ENCODE measurements around the gene SIGLEC7. TPM values are rescaled to one million over a fixed set of nuclear protein-coding genes. Genes with fewer than 3 reads are reported as not detected.

SIGLEC7 gene
- polyA plus RNA-seq (ENCODE audit: insufficient read length in 4 of 4), result under 1 TPM; 0.32 to 0.62 (median 0.43) TPM

DNA sequence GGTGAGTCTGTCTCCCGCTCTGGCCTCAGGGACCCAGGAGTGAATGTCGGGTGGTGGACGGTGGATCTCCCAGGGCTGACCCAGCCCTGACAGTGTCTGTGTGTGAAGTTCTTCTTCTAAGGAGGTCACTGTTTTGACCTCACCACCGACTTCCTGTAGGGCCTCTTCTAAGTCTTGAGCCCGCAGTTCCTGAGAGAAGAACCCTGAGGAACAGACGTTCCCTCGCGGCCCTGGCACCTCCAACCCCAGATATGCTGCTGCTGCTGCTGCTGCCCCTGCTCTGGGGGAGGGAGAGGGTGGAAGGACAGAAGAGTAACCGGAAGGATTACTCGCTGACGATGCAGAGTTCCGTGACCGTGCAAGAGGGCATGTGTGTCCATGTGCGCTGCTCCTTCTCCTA lies at the start of gene SIGLEC7:
SIGLEC7 (plus strand) TSS at position 183 of the 400 bp plus-strand sequence; CDS start at position 252, 69 bp downstream.
- no peak for DNase-seq (ENCODE audit: low read depth in 4 of 4, low spot score in 3 of 4)

DNA sequence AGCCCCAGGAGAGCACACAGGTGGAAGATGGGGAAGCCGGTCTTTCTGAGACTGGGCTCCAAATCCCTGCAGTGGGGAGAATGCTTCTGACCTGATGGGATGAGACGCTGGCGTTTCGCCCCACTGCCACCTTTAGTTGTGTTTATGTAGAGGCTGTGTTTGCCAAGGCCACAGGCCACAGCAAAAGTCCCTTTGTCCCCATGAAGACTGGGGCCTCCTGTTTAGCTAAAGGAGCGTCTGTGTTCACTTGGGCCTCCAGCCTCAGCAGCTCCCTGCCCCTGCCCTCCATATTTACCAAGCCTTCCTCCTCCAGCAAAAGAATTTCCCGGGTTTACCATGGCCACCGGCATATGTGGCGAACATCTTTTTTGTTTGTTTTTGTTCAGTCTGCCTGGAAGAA lies 49.0 kb upstream of the SIGLEC7 start:
- no peak for DNase-seq (ENCODE audit: low read depth in 4 of 4, low spot score in 3 of 4)

DNA sequence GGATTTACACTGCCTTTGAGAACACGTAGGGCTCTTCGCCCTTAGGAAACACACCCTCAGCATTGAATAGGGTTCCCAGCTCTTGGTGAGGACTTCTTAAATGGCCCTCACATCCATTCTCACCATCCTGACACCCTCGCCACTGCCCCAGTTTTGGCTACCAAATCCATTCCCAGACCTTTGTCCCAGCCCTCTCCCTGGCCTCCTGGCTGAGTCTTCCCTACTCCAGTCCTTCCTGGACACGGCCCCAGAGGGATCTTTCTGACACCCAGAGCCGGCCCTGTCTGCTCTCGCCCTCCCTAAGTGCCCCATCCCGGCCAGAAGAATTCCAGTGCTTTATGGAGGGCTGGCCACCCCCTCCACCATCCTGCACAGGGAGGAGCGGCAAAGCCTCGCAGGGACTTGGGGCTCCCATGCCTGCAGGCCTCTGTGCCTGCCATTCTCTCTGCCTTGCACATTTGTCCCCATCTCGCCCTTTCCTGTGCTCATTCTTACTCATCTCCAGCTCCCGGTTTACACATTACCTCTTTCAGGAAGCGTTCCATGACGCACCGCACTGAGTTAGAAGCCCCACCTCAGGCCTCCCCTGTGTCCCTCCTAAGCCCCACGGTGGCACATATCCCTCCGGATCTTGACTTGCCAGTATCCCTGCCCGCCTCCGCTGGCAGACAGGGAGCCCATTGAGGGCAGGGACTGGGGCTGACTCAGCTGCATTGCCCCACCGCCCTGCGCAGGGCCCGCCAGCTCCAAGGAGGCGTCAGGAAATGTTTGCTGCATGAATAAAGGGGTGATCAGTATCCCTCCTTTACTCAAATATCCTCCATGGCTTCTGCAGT lies 48.4 kb upstream of the SIGLEC7 start:
- DNase-seq (ENCODE audit: low read depth in 4 of 4, low spot score in 3 of 4), result no peak

DNA sequence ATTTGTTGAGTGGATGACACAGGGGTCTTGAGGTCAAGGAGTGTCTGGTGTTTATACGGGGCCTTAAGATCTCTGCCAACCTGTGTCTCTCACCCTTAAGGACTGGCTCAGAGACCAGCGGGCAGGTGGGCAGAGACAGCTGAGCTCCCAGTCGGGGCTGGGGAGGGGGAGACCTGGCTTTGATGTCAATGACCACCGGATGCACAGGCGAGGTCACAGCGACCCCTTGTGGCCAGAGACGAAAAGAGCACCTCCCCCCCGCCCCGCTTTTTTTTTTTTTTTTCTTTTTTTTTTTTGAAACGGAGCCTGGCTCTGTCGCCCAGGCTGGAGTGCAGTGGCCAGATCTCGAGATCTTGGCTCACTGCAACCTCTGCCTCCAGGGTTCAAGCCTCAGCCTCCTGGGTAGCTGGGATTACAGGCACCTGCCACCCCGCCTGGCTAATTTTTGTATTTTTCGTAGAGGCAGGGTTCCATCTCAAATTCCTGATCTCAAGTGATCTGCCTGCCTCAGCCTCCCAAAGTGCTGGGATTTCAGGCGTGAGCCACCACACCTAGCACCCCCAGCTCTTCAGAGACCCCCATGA lies 47.3 kb upstream of the SIGLEC7 start:
- DNase-seq (ENCODE audit: low read depth in 4 of 4, low spot score in 3 of 4), result peak in 1 of 4 donors; percentile 23

DNA sequence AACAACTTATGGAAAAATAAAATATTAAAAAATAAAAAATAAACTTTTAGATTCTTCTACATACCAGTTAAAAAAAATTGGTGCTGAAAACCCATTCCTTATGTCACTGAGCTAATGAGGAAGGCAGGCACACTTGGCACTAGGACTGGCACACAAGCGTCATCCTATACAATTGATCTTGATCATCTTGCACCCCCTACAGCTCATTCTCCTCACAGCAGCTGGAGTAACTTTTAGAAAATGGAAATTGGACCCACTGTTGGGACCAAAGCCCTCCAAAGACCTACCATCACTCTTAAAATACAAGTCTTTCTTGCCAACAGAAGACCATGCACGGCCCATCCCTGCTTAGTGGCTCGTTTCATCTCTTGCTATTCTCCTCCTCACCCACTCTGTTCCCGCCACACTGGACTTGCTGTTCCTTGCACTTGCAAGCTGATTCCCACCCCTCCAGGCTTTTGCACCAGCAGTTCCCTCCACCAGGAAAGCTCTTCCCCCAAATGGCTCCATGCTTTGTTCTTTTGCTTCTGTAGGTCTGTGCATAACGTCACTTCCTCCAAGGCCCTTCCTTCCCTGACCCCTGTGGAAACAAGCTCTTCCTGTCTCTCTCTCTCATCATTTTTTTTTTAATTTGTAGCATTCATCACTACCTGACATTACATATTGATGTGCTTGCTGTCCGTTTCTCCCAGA lies 45.5 kb upstream of the SIGLEC7 start:
- no peak for DNase-seq (ENCODE audit: low read depth in 4 of 4, low spot score in 3 of 4)

DNA sequence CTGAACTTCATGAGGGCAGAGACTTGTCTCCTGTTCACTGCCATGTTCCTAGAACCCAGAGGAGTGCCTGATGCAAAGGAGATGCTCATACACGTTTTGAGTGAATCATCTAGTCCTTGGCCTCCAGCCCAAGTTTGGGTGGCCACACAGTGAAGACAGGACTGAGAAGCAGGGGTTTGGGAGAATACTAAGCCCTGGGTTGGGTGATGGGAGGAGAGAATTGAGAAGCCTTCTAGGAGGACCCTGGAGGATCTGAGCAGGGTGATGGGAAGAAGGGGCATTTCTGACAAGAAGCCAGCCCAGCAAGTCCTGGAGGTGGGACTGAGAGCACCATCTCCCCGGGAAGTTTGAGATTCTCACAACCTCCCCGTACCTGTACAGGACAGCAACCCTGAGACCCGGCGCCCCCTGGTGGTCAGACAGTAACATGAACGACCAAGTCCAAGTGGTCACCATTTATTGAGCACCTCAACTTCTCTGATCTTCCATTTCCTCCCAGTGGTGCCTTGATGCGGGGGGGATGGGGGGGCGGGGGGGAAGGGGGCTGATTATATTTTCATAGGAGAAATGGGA lies 44.8 kb upstream of the SIGLEC7 start:
- DNase-seq (ENCODE audit: low read depth in 4 of 4, low spot score in 3 of 4), result no peak

DNA sequence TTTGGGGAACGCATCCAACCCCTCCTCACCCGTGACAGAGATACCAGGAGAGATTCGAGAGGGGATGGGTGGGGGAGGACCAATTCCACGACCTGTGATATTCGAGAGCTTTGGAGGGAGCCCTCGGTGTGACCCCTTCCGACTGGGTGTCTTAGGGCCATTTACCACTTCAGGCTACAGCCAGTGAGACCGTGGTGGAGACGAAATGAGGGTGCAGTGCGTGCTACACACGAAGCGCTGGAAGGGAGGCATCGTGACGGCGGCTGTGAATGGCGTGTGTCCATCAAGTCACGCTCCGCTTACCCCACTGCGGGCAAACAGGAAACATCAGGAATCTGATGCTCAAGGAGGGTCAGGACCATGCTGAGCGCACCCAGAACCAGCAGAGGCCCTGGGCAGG lies 44.3 kb upstream of the SIGLEC7 start:
- no peak for DNase-seq (ENCODE audit: low read depth in 4 of 4, low spot score in 3 of 4)

DNA sequence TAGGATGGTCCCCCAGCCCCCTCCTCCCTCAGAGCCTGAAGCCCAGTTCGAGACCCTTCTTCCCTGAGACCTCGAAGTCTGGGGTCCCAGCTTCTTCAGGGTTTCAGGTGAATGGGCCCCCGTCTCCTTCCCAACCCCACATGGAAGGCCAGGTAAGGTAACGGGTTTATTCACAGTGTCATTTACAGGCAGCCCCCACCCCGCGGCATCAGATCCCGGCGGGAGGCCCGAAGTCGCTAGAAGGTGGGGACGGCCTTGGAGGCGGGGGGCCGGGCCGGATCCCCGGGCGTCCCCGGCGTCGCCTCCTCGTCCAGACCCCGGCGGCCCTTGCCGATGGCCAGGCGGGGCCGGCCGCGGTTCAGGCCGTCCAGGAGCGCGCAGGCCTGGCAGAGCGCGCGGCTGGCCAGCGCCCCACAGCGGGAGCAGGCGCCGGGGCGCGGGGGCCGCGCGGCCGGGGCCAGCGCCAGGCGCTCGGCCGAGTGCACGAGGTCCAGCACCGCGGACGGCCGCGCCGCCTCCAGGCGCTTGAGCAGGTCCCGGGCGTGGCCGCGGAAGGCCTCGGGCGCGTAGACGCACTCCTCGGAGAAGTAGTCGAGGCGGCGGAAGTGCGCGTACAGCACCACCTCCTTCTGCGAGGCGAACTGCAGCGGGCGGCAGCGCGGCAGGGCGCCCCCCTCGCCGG lies 43.6 kb upstream of the SIGLEC7 start:
- peak in 2 of 4 donors; percentile 38 to 40 for DNase-seq (ENCODE audit: low read depth in 4 of 4, low spot score in 3 of 4)

DNA sequence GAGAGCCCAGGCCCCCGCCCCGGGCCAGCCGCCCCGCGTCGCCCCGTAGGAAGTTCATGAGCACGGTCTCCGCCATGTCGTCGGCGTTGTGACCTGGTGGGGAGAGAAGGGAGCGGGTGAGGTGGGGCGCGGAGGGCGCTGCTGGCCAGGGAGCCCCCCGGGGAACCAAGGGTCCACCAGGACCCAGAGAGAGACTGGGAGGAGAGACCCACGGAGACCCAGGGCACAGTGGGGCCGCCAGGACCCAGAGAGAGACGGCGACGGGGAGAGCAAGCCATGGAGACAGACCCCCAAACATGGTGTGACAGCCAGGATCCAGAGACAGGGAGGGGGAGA lies 43.1 kb upstream of the SIGLEC7 start:
- DNase-seq (ENCODE audit: low read depth in 4 of 4, low spot score in 3 of 4), result no peak

DNA sequence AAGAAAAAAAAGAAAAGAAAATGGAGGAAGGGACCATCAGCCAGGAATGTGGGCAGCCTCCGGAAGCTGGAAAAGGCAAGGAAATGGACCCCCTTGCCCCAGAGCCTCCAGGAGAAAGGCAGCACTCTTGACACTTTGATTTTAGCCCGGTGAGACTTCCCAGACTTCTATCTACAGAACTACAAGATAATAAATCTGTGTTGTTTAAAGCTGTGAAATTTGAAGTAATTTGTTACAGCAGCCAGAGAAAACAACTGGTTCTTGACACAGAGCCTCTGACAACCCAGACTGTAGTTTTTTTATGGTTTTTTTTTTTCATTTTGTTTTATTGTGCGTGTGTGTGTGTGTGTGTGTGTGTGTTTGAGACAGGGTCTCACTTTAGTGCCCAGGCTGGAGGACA lies 41.5 kb upstream of the SIGLEC7 start:
- no peak for DNase-seq (ENCODE audit: low read depth in 4 of 4, low spot score in 3 of 4)

DNA sequence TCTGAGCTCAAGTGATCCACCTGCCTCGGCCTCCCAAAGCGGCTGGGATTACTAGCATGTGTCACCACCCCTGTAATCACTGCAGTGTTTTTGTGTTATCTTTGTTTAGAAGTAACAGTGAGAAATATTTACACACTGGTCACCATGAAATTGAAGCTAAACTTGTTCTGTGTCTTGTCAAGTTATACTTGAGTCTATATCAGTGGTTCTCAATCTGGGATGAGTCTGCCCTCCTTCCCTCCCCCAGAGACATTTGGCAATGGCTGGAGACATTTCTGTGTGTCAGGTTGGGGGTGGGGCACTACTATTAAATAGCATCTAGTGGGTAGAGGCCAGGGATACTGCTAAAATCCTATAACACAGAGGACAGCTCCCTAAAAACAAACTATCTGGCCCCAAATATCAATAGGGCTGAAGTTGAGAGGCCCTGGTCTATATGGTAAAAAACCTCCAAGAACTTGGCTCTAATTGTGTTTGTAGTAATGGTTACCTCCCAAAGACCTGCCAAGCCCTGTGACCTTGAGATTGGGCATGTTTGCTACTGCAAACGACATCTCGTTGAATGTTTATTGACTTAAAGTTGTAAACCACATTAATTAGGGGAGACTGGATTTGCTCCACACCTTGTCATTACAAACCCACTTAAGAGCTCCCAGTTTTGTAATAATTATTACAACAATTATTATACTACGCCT lies 40.8 kb upstream of the SIGLEC7 start:
- DNase-seq (ENCODE audit: low read depth in 4 of 4, low spot score in 3 of 4), result no peak

DNA sequence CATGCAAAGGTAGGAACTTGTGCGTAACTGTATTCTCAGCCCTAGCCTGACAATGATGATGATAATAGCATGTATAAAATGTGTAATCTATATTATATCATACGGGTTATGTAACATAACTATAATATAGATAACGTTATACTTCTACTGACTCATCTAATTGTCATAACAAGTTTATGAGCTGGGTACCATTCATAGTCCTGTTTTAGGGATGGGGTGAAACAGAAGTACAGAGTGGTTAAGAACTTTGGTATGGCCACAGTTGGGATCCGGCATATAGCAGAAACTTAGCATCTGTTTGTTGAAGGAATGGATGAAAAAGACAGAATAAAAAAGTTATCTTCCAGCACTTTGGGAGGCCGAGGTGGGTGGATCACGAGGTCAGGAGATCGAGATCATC lies 39.1 kb upstream of the SIGLEC7 start:
- no peak for DNase-seq (ENCODE audit: low read depth in 4 of 4, low spot score in 3 of 4)

DNA sequence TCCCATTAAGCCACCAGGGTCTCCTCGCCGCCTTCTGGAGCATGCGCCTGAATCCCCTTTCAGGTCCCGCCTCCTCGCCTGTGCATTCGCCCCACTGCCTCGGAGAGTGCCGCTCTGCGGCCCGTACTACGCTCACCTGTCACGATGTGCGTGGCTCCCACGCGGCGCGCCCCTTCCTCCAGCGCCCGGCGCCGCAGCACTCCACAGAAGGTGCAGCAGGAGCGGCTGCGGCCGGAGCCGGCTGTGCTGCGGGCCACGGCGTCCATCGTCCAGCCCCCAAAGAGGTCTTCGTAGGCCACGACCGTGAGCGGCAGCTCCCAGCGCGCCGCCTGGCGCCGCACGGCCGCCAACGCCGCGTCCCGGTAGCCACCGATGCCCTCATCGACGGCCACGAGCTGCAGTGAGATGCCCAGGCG lies 38.2 kb upstream of the SIGLEC7 start:
- DNase-seq (ENCODE audit: low read depth in 4 of 4, low spot score in 3 of 4), result no peak

DNA sequence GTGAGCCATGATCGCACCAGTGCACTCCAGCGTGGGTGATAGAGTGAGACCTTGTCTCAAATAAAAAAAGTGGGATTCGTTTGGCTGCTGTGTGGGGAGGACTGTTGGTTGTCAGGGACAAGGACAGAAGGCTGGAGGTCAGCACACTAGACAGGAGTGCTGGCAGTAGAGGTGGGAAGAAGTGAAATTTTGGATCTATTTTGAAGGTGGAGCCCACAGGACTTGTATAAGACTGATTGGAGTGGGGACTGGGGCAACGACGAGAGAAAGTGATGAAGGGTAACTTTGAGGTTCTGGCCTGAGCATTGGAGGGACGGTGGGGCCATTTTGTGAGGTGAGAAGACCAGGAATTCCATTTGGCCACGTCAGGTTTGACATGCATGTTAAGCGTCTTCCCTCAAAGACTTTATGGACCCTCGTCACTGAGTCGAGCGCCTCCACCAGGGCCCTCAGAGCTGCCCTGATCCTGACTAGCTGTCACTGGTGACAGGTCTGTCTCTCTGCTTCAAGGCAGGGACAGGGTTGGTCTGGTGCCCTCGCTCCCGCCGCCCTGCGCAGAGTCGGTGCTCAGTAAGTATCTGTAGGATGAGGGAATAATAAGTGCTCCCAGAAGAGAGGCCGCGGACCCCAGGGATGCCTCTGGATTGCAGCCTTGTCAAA lies 34.6 kb upstream of the SIGLEC7 start:
- DNase-seq (ENCODE audit: low read depth in 4 of 4, low spot score in 3 of 4), result no peak

DNA sequence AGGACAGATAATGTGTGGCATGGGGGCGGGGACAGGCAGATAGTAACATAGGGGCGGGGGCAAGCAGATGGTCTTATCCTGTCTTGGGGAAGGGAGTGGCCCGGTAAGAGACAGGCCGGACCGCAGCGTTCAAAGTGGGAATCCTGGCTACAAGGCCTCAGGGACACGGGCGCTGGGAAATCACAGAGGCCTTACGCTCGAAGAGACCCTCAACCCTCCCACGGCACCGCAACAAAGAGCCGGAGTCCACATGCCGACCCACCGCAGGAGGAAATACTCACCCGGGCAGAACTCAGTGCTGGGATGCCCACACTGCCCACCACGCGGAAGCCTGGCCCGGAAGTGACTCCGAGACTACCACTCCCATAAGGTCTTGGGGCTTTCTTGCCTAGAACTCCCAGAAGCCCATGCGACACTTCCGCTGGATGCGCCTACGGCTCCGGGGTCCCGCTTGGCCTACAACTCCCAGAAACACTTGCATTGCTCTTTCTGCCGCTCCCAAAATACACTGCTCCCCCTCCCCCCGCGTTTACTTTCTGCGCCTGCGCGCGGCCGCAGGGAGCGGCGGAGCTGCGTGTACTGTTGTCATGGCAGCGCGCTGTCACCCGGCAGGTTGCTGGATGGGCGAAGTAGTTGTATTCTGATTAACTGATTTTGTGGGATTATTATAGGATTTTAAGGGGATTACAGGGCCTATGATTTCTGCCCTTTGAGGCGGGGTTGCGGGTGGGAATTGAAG lies 33.9 kb upstream of the SIGLEC7 start, which contains the start of gene CTU1:
CTU1 (minus strand) TSS at position 344 of the 739 bp plus-strand sequence. CDS start 3,840 bp downstream, outside the sequence.
- peak; percentile 95 to 98 (median 96) for DNase-seq (ENCODE audit: low read depth in 4 of 4, low spot score in 3 of 4)

DNA sequence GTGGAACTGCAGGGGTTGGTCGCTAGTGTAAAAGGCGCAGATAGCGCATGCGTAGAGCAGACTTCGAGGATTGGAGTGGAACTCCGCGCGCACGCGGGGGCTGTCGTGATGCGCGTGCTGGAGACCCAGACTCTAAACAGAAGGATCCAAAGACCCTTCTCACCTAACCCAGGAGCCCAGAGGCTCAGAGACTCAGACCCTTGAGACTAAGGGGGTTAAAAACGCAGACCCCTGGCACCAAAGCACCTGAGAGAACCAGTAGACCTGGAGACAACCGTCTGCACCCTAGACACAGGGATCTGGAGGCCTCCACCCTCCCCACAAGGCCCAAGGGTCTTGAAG lies 33.3 kb upstream of the SIGLEC7 start:
- no peak for DNase-seq (ENCODE audit: low read depth in 4 of 4, low spot score in 3 of 4)

DNA sequence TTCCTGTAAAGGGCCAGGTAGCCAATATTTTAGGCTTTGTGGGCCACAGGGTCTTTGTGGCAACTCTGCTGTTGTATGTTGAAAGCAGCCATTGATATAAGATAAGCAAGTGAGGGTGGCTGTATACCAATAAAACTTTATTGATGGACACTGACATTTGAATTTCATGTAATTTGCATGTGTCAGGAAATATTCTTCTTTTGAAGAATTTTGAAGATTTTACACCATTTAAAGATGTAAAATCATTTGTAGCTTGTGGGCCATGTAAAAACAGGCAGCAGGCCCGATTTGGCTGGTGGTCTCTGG lies 31.5 kb upstream of the SIGLEC7 start:
- DNase-seq (ENCODE audit: low read depth in 4 of 4, low spot score in 3 of 4), result no peak

DNA sequence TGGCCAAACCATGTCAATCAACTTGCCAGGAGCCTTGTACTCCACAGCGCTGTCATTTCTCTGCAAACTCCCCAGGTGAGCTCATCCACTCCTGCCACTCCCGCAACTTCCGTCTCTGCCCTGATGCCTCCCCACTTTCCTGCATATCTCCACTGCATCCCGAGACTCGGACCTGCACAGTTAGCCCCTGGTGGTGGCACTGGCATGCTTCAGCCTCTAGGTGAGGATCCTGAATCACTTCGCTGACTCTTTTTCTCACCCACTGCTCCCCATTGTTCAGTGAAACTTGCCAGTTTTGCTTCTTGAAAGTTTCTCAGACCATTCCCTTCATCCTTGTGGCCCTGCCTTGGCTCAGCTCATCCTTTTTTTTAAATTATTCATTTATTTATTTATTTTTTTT lies 30.5 kb upstream of the SIGLEC7 start:
- DNase-seq (ENCODE audit: low read depth in 4 of 4, low spot score in 3 of 4), result no peak

DNA sequence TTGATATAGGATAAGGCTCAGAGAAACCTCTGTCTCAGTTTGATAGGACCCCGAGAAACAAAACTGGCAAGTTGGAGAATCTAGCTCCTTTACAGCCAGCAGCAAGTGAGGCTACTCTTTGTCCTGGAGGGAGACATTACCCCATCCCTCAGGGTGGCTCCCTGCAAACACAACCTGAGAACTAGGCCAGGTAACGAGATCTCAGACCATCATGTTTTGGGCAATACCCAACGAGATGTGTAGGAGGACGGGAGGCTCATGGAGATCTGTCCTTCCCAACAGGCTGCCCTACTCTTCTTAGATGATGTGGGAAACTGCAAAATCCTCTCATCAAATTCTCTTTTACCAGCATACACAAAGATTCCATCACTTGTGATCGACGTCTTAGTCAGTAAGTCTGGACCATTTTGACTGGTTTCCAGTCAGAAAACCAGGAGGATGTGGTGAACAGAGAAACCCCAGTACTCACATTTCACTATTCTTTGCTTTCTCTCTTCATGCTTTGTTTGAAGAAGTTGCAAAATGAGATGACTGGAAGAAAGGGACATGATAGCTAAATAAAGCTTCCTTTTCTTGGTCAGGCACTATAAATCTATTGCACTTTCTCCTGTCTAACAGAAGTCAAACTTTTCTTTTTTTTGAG lies 27.9 kb upstream of the SIGLEC7 start:
- no peak for DNase-seq (ENCODE audit: low read depth in 4 of 4, low spot score in 3 of 4)

All from right renal pelvis (tissue), 4 donors.